Loucy (cell line): Measurements from ENCODE around the gene TCEAL3.

Experiments used
- CTCF ChIP-seq: fragments of 200-600 bp; sonication (generic); conservative IDR thresholded peaks from 2 replicates; pipeline ENCODE4 v1.5.1; 2014; ENCODE audit warnings: mild to moderate bottlenecking, antibody characterized with exemption, low read length
- EZH2phosphoT487 ChIP-seq: fragments of 200-600 bp; IDR thresholded peaks from 2 replicates; pipeline ENCODE4 v1.6.1; 2018; ENCODE audit warnings: antibody characterized with exemption, mild to moderate bottlenecking, moderate library complexity, borderline replicate concordance

- no peak for TF ChIP-seq CTCF
- no peak for TF ChIP-seq EZH2phosphoT487
Measured at GRCh38 chrX:103615781-103616371, 8.1 kb downstream of the TCEAL3 start.
